GM10847 (cell line): ENCODE results near the gene CD80.

Source experiments
- POLR2A ChIP-seq: IDR thresholded peaks from 2 replicates; pipeline ENCODE4 v1.6.1; 2011; ENCODE audit not compliant: insufficient read length; ENCODE audit errors: extremely low read depth

The CD80 gene

DNA sequence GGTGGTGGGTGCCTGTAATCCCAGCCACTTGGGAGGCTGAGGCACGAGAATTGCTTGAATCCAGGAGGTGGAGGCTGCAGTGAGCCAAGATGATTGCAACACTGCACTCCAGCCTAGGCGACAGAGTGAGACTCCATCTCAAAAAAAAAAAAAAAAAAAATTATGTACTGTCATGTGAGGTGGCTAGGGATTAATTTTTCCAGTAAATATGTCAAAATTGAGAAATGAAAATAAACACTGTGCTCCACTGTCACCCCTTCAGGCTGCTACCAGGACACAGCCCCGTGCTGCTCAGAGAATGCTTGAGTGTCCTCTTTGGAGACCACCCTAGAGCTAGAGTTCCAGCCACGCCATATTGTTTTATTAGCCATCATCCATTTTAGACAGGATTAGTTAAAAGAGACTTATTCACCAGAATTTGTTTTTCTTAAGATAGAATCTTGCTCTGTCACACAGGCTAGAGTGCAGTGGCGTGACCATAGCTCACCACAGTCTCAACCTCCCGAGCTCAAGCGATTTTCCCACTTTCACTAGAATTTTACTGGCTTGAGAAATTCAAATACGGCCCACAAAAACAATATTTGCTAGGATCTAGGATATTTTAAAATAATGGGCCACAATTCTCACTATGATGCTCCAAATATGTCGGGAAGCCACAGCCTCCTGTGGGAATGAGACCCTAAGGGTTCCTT, 642 bp downstream of the CD80 start:
- no peak for TF ChIP-seq POLR2A

DNA sequence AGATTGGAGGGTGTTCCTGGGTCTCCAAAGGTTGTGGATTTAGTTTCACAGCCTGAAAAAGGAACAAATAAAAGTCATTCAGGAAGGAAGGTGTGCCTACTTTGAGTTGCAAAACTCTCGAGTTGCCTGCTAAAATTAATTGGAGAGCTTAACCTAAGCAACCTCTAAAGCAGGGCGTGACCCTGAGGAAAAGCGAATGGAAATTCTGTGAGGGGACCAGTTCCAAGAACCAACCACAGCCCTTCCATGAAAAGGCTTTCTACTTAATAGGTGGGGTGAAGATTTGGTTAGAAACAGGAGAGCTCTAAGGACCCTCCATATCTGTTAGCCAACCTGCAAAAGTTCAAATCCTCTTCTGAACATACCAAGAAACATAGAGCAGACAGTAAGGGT, 1.5 kb downstream of the CD80 start:
- no peak for TF ChIP-seq POLR2A

DNA sequence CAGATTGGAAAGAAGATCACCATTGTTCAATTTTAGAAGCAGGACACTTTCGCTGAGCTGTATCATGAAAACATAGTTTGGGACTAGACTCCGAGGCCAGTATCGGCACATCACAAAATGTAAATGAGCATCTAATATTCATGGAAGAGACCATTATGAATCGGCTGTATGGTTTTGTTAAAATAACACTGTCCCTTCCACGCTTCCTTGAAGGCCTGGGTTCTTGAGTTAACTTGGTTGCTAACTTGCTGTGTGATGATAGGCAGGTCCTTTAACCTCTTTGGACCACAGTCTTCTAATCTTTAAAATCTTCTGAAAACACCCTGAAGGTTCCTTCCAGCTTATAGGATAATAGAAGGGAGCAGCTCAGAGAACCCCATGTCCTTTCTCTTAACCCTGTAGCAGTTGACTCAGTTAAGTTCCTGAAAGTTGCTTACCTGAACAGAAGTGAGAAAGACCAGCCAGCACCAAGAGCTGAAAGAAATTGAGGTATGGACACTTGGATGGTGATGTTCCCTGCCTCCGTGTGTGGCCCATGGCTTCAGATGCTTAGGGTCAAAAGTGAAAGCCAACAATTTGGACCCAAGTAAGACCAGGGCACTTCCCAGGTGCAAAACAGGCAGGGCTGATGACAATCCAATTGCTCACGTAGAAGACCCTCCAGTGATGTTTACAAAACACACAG, 2.1 kb downstream of the CD80 start:
- no peak for TF ChIP-seq POLR2A

DNA sequence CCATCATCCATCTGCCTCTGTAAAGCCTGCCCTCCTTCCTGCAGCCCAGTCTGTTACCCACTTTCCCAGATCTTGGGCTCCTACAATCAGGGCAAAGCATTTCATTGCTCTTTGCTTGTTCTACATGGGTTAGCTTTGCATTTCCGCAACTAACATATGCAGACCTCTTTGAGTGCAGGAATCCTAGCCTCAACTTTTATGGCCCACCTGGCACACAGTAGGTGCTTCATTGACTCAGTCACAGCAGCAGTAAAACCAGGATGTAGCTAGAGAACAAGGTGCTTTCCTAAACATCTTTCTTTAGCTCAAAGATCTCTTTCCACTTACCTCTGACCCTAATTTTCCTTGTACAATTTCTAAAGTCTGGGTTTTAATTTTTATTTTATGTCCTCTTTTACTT, 3.5 kb downstream of the CD80 start:
- TF ChIP-seq POLR2A, result no peak

DNA sequence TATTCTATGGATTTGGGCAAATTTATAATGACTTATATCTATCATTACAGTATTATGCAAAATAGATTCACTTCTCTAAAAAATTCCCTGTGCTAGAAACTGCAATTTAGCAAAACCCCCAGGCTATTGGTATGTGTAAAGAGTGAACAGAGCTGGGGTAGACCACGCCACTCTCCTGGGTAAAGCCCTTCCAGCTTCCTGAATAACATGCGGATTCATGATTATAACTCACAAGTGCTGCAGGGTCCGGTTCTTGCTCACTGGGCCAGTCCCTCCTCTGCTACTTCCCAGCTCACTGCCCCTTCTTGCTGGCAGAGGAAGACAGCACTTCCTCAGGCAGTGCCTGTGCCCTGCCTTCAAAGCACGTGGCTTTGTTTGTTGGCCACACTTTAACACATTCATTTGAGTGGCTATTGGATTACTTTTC, 4.1 kb downstream of the CD80 start:
- no peak for TF ChIP-seq POLR2A

- TF ChIP-seq POLR2A, result no peak
Measured at GRCh38 chr3:119553823-119554415, 5.5 kb downstream of the CD80 start.

GRCh38 chr3:119551598-119551997, 7.8 kb downstream of the CD80 start:
- no peak for TF ChIP-seq POLR2A

DNA sequence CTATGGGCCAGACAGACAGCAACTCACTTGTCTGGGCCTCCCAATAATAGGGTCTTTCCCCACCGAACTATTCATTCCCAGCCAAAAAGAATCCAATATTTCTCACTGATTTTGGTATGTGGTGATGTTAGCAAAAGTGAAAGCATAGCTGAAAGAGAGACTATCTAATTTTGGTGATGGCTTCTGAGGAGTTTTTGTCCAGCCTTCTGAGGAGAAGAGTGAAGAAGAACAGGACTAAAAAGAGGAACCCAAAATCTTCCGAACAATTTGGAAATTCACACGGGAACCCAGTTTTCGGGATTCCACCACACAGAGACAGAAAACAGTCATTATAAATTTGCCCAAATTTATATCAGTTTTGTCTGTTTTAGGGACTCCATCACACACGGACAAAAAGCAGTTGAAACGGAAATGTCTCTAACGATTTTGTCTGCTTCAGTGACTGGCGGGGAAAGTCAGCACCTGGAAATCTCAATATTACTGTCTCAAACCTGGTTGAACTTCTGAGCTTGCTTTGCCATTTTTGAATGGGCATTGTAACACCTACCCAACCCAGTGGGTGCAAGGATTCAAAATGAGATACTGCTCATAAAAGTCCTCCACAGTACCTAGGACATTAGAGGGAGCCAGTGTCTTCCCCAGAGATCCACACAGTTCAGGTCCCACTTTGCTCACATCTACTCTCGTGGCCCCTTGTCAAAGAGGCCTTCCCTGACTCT, 9.1 kb downstream of the CD80 start:
- TF ChIP-seq POLR2A, result no peak

- TF ChIP-seq POLR2A, result no peak
Measured at GRCh38 chr3:119548341-119548740, 11.1 kb downstream of the CD80 start.

GRCh38 chr3:119547227-119547626, 12.2 kb downstream of the CD80 start:
- TF ChIP-seq POLR2A, result no peak

DNA sequence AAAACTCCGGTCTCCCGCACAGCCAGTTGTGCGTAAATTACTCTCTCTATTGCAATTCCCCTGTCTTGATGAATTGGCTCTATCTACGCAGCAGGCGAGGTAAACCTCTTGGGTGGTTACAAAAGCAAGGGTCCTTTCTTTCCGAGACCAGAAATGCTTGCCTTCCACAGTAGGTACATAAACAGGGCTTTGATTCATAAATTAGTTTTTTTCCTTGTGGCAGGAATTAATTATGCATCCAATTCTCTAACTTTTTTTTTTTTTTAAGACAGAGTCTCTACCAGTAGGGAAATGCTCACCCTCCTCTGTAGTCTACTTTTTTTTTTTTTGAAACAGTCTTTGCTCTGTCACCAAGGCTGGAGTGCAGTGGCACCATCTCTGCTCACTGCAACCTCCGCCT, 16.3 kb downstream of the CD80 start:
- TF ChIP-seq POLR2A, result no peak

DNA sequence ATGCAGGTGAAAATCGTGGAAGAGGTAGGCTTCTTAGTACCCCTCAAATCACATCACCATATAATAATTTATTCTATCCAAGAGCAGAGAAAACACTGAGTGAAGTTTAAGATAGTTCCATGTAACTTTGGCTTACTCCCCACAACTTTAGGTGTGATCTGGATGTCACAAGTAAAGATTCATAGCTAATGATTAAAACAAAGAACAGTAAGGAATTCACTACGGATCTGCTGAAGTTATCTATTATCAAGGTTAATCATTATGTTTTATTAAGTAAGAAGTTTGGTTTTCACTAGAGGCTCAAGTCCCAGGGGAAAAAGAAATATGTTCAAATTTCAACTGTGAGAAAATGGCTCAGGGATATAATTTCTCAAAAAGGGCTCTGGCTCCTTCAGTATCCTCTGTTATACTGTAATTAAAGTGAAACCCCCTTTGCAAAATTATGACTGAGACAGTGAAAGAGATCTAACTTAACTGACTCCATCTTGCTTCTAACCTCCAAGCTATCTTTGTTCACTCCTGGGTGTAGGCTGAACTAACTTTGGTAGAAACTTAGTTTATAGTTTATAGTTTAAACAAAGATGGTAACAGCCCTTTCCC, 17.1 kb downstream of the CD80 start:
- no peak for TF ChIP-seq POLR2A

- no peak for TF ChIP-seq POLR2A
Measured at GRCh38 chr3:119541547-119541946, 17.9 kb downstream of the CD80 start.

GRCh38 chr3:119538772-119539171, 20.6 kb downstream of the CD80 start:
- no peak for TF ChIP-seq POLR2A

GRCh38 chr3:119536757-119537156, 22.7 kb downstream of the CD80 start:
- TF ChIP-seq POLR2A, result no peak
